ENCODE data around the gene ASB15.
"Not testable (repeated sequence)": the region's sequence is repeated elsewhere in the genome, so short reads cannot be mapped to it uniquely, and the experiment has no call there.

The ASB15 gene

DNA sequence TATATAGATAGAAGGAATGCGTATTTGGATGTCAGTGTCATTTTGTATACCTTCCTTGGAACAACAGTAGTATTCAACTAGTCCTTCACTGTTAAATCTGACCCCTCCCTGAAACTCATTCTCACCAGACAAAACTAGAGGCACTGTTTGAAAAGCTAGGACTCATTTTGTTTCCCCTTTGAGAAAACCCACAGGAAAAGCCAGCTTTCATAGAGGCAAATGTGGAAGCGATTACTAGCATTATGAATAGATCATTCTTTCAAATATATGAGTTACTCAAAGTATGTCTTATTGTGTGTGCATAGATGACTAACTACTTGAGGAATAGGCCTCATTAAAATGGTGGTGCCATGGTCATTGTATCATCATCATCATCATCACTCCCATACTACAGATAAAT lies 1.9 kb upstream of the ASB15 start:
- DNase-seq = no peak

DNA sequence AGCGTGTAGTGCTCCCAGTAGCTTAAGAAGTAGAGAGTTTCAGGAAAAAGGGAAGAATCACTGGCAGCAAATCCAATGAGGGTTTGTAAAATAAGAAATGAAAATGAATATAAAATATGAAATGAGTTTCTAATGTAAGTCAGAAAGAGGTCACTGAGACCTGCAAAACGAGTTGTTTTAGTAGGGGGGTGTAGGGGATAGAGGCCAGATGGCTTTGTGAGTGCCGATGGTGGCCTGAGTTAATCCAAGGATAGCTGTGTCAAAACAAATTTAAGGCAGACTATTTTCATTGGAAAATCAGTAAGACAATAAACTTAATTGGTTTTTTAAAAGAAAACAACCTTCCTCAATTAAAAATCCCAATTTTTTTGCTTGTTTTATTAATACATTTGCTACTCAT lies 745 bp upstream of the ASB15 start:
- no peak for DNase-seq

DNA sequence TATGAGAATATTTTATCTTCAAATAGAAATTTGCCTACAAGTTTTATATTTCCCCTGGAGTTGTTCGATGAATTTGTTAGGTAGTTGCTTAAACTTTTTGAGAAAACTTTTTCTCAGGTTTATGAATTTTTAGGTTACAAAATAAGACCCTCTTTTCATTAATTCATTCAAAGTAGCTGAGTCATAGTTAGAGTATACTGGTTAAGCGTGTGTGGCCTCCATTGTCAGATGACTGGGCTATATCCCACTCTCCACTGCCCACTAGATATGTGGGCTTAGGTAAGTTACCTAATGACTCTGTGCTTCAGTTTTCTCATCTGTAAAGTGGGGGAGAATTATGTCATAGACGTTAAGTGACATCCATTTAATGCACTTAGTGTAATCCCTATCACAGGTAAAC lies 1.0 kb downstream of the ASB15 start:
- DNase-seq = no peak

DNA sequence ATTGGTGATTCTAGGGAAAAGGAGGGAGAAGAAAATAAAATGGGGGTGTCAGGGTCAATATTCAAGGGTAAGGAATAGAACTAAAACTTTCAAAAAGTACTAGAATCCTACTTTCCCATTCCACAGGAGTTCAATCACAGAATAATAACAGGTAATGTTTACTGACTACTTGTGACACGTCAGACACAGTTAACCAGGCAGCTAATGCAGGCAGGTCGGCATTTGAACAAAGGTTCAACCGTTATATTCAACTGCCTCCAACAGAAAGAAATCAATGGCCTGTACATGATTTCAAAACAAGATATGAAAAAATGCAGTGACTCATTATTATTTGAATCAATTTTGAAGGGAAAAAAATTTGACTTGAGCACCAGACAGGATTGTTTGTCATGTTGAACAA lies 3.1 kb downstream of the ASB15 start:
- no peak for DNase-seq

DNA sequence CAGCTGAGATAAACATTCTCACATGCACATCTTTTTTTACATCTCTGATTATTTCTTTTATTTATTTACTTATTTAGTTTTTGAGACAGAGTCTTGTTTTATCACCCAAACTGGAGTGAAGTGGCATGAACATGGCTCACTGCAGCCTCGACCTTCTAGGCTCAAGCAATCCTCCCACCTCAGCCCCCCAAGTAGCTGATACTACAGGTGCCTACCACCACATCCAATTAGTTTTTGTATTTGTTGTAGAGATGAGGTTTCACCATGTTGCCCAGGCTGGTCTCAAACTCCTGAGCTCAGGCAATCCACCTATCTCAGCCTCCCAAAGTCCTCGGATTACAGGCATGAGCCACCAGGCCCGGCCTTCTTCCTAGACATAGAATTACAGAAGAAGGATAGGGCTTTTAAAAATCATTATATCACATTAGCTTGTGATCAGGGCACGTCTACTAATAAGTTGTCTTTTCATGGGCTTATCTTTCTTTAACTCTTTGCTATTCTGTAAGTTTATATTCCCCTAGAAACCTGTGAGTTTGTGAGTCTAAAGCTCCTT lies 5.9 kb downstream of the ASB15 start:
- DNase-seq = no peak

DNA sequence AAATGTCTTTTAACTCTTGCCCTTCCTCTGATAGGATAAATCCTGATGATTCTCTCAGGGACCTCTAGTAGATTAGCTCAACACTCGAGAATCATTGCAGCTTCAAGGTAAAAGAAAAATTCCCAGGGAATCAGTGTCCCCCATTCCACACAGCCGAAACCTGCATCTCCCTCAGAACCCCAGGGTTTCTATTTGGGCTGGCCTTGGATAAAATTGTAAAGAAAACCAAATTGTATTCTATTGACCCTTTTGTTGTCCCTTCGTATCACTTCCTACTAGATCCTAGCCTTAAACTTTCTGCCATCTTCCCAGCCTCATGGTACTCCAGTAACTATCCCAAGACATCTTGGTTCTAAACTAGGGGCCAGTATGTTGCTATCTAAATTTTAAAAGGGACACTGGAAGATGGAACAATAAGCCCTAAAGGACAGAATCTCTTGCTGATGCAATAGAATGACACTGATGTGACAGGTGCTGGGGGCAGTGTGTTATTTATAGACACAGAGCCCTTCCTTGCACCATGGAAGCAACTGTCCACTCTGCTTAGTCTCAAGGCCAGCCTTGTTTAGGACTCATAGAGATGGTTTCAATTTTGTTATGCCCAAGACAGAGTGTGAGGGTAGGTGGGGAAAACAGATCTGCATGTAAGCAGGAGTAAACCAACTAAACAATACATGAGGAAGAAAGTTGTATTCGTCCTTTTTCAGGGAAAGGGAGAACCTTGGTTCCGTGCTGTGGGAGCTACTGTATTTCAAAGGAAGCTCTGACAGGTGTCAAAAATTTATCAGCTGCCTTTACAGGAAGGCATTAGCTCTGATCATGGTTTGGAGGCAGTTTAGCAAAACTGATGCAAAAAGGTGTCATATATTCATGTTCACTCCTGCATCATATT lies 7.6 kb downstream of the ASB15 start:
- no peak for DNase-seq

DNA sequence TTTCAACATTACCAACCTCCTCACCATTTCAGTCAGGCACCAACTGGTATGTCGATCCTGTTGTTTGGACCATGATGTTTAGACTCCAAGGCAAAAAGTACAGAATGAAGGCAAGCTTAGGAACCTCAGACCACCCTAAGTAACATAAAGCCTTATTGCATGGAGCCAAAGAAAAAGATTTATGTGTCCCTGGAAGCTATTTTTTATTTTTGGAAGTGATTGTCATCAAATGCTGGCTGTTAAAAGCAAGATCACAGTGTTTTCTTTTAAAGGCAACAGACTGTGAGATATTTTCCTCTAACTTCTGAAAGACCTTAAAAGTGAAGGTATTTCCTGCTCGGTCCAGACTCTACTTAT lies 8.2 kb downstream of the ASB15 start:
- no peak for DNase-seq

DNA sequence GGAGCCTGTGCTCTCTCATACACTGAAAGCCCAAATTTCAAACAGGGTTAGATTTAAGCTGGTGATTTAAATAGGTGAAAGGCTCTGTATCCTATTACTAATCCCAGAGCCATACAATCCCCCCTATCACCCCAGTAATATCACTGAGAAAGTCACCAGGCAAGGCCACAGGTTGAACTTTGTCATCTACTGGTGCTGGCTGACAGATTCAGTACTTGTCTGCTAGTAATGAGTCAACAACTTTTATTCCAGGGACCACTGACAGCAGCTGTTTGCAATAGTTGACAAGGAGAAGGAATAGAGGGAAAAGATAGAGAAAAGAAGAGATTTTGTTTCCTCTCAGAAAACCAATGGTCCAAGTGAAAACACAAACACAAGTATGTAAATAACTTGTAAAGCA lies 10.4 kb downstream of the ASB15 start:
- no peak for DNase-seq

DNA sequence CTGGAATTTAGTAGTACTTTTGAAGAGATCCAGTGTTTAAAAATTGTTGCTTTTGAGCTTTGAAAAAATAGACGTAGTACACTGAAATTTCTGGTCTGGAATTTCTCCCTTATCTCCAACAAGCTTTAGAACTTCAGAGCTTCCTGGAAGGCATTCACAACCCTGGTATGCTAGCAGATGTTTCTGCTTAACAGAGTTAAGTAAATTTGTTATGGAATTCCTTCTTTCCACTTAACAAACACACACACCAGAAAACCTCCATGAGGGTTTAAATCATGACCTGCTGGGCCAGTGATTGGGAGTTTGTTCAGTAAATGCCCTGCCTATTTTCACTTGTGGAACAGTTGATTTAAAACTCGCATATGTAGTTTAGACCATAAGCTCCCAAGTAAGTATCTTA lies 13.7 kb downstream of the ASB15 start:
- no peak for DNase-seq

DNA sequence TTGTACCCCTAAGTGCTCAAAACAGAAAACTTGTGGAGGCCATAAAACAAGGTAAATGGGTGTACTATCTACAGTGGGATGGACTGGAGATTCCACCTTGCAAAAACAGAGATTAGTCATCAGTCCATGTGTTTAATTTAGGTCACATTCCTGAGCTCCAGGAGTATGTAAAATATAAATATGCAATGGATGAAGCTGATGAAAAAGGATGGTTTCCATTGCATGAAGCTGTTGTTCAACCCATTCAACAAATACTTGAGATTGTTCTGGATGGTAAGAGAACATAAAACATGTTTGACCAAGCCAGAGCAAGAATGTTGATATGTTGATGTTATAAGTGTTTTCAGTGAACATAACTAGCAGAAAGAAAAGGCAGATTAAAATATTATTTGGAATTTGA lies 14.6 kb downstream of the ASB15 start:
- no peak for DNase-seq

DNA sequence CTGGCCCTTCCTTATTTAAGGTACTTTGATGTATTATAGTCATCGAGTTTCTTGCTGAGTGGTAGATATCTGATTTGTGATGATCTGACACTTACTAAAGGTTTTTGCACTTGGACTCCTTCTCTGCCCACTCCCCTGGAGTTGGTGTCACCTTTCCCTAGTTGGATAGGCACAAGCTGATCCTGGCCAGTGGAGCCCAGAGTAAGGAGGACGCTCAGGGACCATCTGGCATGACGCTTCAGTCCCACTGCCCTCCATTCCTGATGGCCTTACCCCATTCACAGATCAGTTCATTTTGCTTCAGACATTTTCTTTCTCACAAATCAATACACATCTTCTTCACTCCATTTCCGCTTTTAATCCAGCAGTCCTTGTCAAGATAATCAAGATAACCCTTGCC lies 20.1 kb downstream of the ASB15 start:
- no peak for DNase-seq

DNA sequence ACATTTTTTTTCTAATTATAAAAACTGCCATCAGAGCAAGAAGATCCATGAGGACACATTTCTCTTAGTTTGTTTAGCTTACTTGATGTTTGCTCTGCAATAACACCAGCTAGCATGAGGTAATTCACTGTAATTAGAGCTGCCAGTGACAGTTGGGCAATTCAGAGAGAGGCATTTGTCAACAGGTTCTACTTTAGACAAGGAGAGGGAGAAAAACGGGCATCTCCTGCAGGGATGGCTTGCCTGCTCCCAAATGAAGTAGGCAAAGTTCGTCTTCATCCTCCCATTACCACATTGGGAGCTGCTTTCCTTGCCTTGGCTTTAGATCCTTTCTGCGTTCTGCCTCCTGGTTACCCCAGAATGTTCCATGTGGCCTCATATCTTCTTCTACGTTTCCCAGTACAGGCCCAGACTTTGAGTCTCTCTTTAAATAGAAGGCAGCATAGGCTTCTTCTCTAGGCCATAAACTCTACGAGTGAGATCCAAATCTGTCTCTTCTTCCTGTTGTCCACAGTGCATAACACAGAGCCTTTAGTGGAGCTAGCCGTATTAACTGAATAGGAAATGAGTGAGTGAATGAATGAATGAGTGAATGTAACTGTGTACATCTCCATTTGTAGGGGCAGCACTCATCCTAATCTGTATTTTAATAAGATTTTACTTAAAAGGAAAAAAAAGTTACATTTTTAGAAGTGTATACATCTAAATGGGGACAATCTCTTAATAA lies 21.2 kb downstream of the ASB15 start:
- no peak for DNase-seq

DNA sequence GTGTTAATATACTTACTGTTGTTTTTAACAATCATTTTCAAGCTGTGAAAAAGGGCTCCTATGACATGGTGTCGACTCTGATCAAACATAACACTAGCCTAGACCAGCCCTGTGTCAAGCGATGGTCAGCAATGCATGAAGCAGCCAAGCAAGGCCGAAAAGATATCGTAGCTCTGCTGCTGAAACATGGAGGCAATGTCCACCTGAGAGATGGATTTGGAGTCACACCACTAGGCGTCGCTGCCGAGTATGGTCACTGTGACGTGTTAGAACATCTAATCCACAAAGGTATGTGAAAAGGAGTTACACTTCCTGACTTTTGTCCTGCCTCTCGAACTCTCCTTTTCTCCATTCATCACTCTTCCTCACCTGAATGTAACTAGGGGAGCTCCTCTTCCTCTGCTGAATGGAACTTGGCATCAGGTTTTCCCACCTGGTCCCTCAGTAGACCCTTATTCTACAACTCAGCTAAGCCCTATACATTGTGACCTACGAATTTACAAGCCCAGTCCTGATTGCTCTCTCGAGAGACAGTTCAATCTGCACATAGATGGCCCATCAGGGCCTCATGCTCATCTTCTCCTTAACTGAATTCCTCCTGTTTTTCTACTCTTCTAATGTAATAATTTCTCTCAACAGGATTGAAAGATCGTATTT lies 23.0 kb downstream of the ASB15 start:
- DNase-seq = peak; percentile 26

DNA sequence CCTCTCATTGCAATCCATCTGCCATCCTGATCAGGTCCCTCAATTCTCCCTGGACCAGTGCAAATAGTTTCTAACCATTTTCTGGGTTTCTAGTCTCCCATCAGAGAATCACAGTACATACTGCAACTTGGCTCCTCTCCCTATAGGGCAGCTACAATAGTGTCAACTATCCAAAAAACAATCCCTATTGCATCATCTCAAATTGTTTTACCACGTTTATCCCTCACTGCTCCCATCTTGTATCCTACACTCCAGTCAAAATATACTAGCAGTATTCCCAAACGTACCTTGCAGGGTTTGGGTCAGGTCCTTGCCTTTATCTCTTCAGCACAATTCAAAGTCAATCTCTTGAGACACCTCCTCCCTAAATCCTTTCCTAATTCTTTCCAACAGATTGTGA lies 23.6 kb downstream of the ASB15 start:
- DNase-seq = no peak

DNA sequence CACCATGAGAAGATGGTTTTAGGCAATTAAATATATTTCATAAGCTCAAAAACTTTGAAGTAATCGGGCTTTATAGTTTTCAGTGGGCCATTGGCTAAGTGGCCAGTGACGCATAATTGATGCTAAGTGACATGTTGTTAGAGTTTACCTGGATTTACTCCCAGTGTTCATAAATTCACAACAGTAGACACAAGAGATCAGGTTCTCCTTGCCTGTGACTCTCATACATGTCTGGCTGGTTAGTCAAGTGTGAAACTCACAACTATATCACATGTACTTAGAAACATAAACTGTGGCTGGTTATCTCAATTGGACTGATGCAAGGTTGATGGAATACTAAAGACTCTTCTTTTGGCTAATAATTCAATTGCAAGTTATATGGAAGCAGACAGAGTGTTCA lies 26.2 kb downstream of the ASB15 start:
- no peak for DNase-seq

DNA sequence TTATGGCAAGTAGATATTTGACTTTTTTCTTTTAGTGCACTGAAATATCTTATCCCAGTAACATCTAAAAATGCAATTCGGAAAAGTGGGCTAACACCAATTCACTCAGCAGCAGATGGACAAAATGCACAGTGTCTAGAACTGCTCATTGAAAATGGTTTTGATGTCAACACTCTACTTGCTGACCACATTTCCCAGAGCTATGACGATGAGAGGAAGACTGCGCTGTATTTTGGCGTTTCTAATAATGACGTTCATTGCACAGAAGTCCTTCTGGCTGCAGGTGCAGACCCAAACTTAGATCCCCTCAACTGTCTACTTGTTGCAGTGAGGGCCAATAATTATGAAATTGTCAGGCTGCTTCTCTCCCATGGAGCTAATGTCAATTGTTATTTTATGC lies 27.2 kb downstream of the ASB15 start:
- no peak for DNase-seq

DNA sequence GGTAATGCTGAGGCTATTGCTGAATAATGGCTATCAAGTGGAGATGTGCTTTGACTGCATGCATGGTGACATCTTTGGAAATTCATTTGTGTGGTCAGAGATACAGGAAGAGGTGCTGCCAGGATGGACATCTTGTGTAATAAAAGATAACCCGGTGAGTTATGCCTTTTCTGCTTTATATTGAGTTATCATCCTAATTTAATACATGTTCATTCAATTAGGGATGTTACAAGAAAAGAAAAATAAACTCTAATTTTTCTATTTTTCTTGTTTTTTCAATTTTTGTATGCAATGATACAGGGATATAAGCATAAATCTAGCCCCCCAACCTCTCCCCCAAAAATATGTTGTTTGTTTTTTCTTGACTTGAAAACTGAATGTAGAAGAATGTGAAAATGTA lies 27.7 kb downstream of the ASB15 start:
- no peak for DNase-seq

DNA sequence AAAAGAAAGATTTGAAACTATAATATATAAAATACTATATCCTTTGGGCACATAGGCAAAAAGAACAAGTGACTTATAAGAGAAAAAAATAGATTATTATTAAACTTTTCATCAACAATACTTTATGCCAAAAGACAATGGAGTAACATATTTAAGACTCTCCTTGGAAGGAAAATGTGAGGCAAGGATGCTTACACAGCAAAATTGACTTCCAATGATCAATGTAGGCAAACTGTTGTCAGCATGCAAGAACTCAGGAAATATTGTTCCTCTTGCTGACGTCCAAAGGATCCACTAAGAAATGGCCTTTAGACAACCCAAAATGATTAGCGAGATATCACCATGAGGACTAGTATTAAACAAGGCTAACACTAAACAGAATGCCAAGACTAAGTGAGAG lies 31.2 kb downstream of the ASB15 start:
- DNase-seq = no peak

DNA sequence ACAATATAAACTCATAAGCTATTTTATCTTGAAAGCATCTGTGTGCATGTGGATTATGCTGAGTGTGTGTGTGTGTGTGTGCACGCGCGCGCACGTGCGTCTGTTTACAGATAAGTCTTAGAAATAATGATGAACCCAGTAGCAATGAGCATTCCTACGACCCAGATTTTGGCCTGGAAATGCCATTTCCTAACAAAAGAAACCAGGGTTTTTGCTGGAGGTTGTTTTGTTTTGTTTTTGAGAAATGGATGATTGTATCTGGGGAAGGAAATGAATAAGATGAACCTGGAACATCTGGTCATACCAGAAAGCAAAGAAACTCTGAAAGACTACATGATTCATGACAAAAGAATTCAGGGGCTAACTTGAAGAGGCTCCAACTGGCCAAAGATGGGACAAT lies 31.9 kb downstream of the ASB15 start:
- DNase-seq = no peak

DNA sequence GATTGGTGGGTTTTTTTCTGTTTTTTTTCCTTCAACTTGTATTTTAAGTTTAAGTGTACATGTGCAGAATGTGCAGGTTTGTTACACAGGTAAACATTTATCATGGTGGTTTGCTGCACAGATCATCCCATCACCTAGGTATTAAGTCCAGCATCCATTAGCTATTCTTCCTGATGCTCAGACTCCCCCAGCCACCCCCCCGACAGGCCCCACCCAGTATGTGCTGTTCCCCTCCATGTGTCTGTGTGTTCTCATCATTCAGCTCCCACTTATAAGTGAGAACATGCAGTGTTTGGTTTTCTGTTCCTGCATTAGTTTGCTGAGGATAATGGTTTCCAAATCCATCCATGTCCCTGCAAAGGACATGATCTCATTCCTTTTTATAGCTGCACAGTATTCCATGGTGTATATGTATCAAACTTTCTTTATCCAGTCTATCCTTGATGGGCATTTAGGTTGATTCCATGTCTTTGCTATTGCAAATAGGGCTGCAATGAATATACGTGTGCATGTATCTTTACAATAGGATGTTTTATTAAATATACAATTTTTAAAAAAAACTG lies 32.5 kb downstream of the ASB15 start:
- not testable (repeated sequence) for DNase-seq

DNA sequence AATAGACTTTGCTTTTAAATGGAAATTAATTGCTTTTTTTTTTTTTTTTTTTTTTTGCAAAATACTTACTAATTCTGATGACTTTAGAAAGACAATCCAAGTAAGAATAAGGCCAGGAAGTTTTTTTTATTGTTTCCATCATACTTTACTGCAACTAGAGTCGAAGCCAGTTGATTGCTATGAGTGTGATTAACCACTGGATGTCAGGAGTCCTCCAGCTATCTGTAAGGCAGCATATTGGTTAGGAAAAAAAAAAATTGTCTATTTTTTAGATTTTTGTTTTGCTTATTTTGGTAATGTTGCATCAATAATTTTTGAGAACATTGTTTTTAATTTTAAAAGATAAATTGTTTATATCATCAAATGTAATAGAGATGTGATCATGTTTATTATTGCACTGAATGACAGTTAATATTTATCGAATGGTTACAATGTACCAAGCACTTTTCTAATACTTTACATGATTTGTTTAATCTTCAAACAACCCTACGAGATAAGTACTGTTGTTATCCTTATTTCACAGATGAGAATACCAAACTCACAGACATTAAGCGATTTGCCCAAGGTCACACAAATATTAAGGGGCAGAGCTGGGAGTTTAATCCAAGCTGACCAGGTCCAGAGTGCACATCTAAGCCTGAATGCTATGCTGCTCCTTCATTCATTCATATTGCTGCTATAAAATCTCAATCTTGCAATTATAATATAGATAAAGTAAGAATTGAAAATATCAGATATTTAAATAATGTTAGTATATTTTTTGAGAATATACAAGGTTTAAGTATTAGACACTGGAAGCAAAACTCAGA lies 34.1 kb downstream of the ASB15 start:
- no peak for DNase-seq

DNA sequence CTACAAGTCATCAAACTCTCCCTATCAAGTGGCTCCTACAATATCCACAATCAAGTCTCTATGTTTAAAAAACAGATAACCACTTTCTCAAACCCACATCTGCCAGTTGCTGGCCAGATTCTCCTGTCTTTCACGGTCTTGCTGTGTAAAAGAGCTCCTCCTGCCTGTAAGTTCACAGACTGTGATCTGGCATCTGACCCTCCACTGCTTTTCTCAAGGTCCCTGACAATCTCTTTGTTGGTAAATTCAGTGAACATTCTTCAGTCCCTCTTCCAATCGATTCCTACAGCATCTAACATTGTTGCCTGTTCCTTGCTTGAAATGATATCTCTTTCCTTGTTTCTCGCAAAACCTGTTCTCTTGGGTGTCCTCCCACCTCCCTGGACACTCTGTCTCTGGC lies 35.6 kb downstream of the ASB15 start:
- no peak for DNase-seq

Data from effector CD8-positive, alpha-beta T cell (primary cell).